Left renal pelvis (tissue), 4 donors: ENCODE data around the gene CARHSP1. TPM values are rescaled to one million over a fixed set of nuclear protein-coding genes. Genes with fewer than 3 reads are reported as not detected.
"Not testable (repeated sequence)": the region's sequence is repeated elsewhere in the genome, so short reads cannot be mapped to it uniquely, and the experiment has no call there.

Experiments
- DNase-seq, 4 donors: peaks; one replicate each; pipeline ENCODE4 v3.0.0-alpha.2; 2013; ENCODE audit warnings: low read depth in 4 of 4, low spot score in 3 of 4
- polyA plus RNA-seq, 4 donors: library from polyadenylated mRNA; unstranded; fragments of 120-200 nt; gene quantifications; one replicate each; pipeline ENCODE4 v1.2.1, GENCODE V29; 2013; ENCODE audit not compliant: insufficient read length in 4 of 4

Gene CARHSP1
- polyA plus RNA-seq, 4 donors: 53.4 to 80.5 (median 65.8) TPM

- not testable (repeated sequence) for DNase-seq
Measured at GRCh38 chr16:8836797-8837196, 32.0 kb downstream of the CARHSP1 start.

GRCh38 chr16:8832717-8833105, 36.1 kb downstream of the CARHSP1 start:
- DNase-seq: no peak

GRCh38 chr16:8831871-8832716, 36.7 kb downstream of the CARHSP1 start:
- DNase-seq: no peak

GRCh38 chr16:8831450-8831849, 37.4 kb downstream of the CARHSP1 start:
- no peak for DNase-seq

GRCh38 chr16:8828541-8829165, 40.2 kb downstream of the CARHSP1 start:
- DNase-seq: no peak

- DNase-seq: no peak
Measured at GRCh38 chr16:8826278-8826879, 42.4 kb downstream of the CARHSP1 start.

- no peak for DNase-seq
Measured at GRCh38 chr16:8822403-8822802, 46.4 kb downstream of the CARHSP1 start.

- no peak for DNase-seq
Measured at GRCh38 chr16:8819411-8820034, 49.3 kb downstream of the CARHSP1 start.

- DNase-seq: no peak
Measured at GRCh38 chr16:8818504-8819270, 50.1 kb downstream of the CARHSP1 start.

- DNase-seq: no peak
Measured at GRCh38 chr16:8816967-8817655, 51.7 kb downstream of the CARHSP1 start.

GRCh38 chr16:8814095-8814806, 54.6 kb downstream of the CARHSP1 start:
- no peak for DNase-seq

- no peak for DNase-seq
Measured at GRCh38 chr16:8812162-8812843, 56.5 kb downstream of the CARHSP1 start.

- no peak for DNase-seq
Measured at GRCh38 chr16:8808613-8809353, 60.0 kb downstream of the CARHSP1 start.

- no peak for DNase-seq
Measured at GRCh38 chr16:8808009-8808408, 60.8 kb downstream of the CARHSP1 start.

GRCh38 chr16:8807189-8807588, 61.6 kb downstream of the CARHSP1 start:
- DNase-seq: no peak

GRCh38 chr16:8806272-8806983, 62.4 kb downstream of the CARHSP1 start:
- DNase-seq: no peak

- no peak for DNase-seq
Measured at GRCh38 chr16:8804313-8804712, 64.5 kb downstream of the CARHSP1 start.
